DOHH2 (cell line): Measurements from ENCODE around the gene TMEM176B.

ENCODE experiments used
- EZH2phosphoT487 ChIP-seq: fragments of 200-600 bp; sonication (generic); IDR thresholded peaks from 2 replicates; pipeline ENCODE4 v1.6.1; 2017; ENCODE audit warnings: borderline replicate concordance, mild to moderate bottlenecking, antibody characterized with exemption, low read length, moderate library complexity, mixed read lengths
- TF ChIP-seq, protein P1 (sequence below): fragments of 200-600 bp; sonication (generic); IDR thresholded peaks from one replicate; pipeline ENCODE4 v1.5.1; 2014; ENCODE audit warnings: antibody characterized with exemption, mild to moderate bottlenecking, low read depth, low read length; ENCODE audit not compliant: poor library complexity, severe bottlenecking

DNA sequence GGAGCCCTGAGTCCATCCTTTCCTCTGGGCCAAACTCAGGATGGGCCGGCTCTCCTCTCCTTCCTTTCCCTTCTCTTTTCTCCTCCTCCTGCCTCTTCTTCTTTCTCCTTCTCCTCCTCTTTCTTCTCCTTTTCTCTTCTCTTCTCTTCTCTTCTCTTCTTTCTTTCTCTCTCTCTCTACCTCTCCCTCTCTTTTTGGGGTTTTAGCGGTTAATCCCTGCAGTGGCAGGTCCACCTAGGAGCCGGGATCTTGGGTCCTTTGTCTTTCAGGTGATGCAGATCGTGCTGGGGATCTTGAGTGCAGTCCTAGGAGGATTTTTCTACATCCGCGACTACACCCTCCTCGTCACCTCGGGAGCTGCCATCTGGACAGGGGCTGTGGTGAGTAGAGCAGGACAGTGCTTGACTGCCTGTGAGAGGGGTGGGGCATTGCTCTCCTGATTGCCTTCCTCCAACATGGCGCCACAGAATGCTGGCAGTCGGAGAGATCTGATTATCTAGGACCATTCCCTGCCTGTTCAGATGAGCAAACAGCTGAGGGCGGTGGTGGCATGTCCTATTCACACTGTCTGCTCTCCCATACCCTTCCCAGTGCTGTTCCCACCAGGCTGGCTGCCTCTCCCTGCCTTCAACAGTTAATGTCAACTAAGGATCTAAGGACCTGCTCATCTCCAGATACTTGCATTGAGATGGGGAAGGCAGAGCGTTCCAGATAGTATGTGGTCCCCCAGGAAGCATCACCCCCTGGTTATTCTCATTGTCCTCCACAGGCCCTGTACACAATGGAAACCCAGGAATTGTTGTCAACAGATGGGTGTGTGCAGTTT lies 2.0 kb upstream of the TMEM176B start:
- TF ChIP-seq, protein P1, sequence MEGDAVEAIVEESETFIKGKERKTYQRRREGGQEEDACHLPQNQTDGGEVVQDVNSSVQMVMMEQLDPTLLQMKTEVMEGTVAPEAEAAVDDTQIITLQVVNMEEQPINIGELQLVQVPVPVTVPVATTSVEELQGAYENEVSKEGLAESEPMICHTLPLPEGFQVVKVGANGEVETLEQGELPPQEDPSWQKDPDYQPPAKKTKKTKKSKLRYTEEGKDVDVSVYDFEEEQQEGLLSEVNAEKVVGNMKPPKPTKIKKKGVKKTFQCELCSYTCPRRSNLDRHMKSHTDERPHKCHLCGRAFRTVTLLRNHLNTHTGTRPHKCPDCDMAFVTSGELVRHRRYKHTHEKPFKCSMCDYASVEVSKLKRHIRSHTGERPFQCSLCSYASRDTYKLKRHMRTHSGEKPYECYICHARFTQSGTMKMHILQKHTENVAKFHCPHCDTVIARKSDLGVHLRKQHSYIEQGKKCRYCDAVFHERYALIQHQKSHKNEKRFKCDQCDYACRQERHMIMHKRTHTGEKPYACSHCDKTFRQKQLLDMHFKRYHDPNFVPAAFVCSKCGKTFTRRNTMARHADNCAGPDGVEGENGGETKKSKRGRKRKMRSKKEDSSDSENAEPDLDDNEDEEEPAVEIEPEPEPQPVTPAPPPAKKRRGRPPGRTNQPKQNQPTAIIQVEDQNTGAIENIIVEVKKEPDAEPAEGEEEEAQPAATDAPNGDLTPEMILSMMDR: no peak
- no peak for TF ChIP-seq EZH2phosphoT487
